MM.1S (cell line): ENCODE data around the gene TMEM245.

Source experiments
- DNase-seq: peaks from one replicate; pipeline ENCODE4 v3.0.0-alpha.2; 2015
- H2AFZ ChIP-seq: fragments of 300-600 bp; sonication (generic); 2 replicates; pipeline ENCODE4 v1.6.0; 2016; ENCODE audit warnings: antibody characterized with exemption, low read length
- H3F3A ChIP-seq: fragments of 300-600 bp; sonication (generic); 2 replicates; pipeline ENCODE4 v1.6.1; 2016; ENCODE audit warnings: mild to moderate bottlenecking, antibody characterized with exemption, low read length, moderate library complexity, mixed read lengths; ENCODE audit not compliant: insufficient read depth
- H3K27ac ChIP-seq: fragments of 300-600 bp; sonication (generic); 2 replicates; pipeline ENCODE4 v1.5.1; 2016; ENCODE audit warnings: mild to moderate bottlenecking, low read length
- H3K27me3 ChIP-seq: fragments of 300-600 bp; sonication (generic); replicated peaks from 2 replicates; pipeline ENCODE4 v1.6.0; 2016; ENCODE audit warnings: low read length; ENCODE audit not compliant: insufficient read depth
- H3K36me3 ChIP-seq: fragments of 300-600 bp; sonication (generic); replicated peaks from 2 replicates; pipeline ENCODE4 v1.6.1; 2016; ENCODE audit warnings: mild to moderate bottlenecking, low read length, mixed read lengths; ENCODE audit not compliant: insufficient read depth
- H3K4me1 ChIP-seq: fragments of 300-600 bp; sonication (generic); 2 replicates; pipeline ENCODE4 v1.6.1; 2016; ENCODE audit warnings: low read length, mixed read lengths
- H3K4me2 ChIP-seq: fragments of 300-600 bp; sonication (generic); 2 replicates; pipeline ENCODE4 v1.6.0; 2016; ENCODE audit warnings: low read depth, low read length
- H3K4me3 ChIP-seq: fragments of 300-600 bp; sonication (generic); 2 replicates; pipeline ENCODE4 v1.5.1; 2016; ENCODE audit warnings: low read length, mixed read lengths
- H3K79me2 ChIP-seq: fragments of 300-600 bp; sonication (generic); 2 replicates; pipeline ENCODE4 v1.6.1; 2016; ENCODE audit warnings: mixed run types, low read length, mixed read lengths
- H3K9ac ChIP-seq: fragments of 300-600 bp; sonication (generic); 2 replicates; pipeline ENCODE4 v1.6.1; 2016; ENCODE audit warnings: low read length, mixed read lengths
- H3K9me2 ChIP-seq: fragments of 300-600 bp; sonication (generic); replicated peaks from 2 replicates; pipeline ENCODE4 v1.6.1; 2016; ENCODE audit warnings: mild to moderate bottlenecking, low read length, mixed read lengths; ENCODE audit not compliant: insufficient read depth
- H3K9me3 ChIP-seq: fragments of 300-600 bp; sonication (generic); replicated peaks from 2 replicates; pipeline ENCODE4 v1.6.1; 2016; ENCODE audit warnings: mild to moderate bottlenecking, low read length, mixed read lengths; ENCODE audit not compliant: insufficient read depth
- H4K20me1 ChIP-seq: fragments of 300-600 bp; sonication (generic); 2 replicates; pipeline ENCODE4 v1.6.1; 2016; ENCODE audit warnings: mild to moderate bottlenecking, low read length, moderate library complexity, mixed read lengths; ENCODE audit not compliant: insufficient read depth
- CTCF ChIP-seq: fragments of 300-600 bp; sonication (generic); IDR thresholded peaks from 2 replicates; pipeline ENCODE4 v1.5.1; 2016; ENCODE audit warnings: antibody characterized with exemption, low read length, mixed read lengths
- EZH2 ChIP-seq: fragments of 300-600 bp; sonication (generic); optimal IDR thresholded peaks from 2 replicates; pipeline ENCODE3; 2017; ENCODE audit warnings: low read depth, mild to moderate bottlenecking, antibody characterized with exemption, low read length, mixed read lengths
- EZH2phosphoT487 ChIP-seq: fragments of 300-600 bp; sonication (generic); IDR thresholded peaks from 2 replicates; pipeline ENCODE4 v1.6.1; 2018; ENCODE audit warnings: antibody characterized with exemption, low read length

TMEM245 gene

GRCh38 chr9:108994695-108995094, 125.1 kb downstream of the TMEM245 start:
- Histone ChIP-seq H3K4me2 (no peak overlapping the region), H3K9ac (no peak overlapping the region), H3K4me1 (no peaks in the 10 kb centered on the region), H4K20me1 (no peaks in the 10 kb centered on the region), H3K9me2 (no peaks in the 10 kb centered on the region), H3K36me3 (no peaks in the 10 kb centered on the region), H3F3A (no peaks in the 10 kb centered on the region), H2AFZ (no peak overlapping the region), H3K27me3 (no peaks in the 10 kb centered on the region), H3K27ac (no peak overlapping the region), H3K4me3 (no peak overlapping the region), H3K9me3 (no peaks in the 10 kb centered on the region), H3K79me2 (peaks cover 45% of the 10 kb centered on the region)
- DNase-seq, result no peak
- TF ChIP-seq EZH2, result no peak
- no peak for TF ChIP-seq CTCF
- no peak for TF ChIP-seq EZH2phosphoT487

- Histone ChIP-seq H3K27ac (no peak overlapping the region), H3K9ac (no peak overlapping the region), H3K79me2 (peaks cover 15% of the 10 kb centered on the region), H3K4me2 (no peak overlapping the region), H3K36me3 (peaks cover 5% of the 10 kb centered on the region; the same call in 1 of the 2 replicates), H4K20me1 (no peaks in the 10 kb centered on the region), H3K4me1 (no peaks in the 10 kb centered on the region), H3F3A (no peaks in the 10 kb centered on the region), H2AFZ (no peak overlapping the region), H3K27me3 (no peaks in the 10 kb centered on the region), H3K4me3 (no peak overlapping the region), H3K9me2 (no peaks in the 10 kb centered on the region), H3K9me3 (no peaks in the 10 kb centered on the region)
- no peak for DNase-seq
- TF ChIP-seq CTCF (no peak), EZH2phosphoT487 (no peak), EZH2 (no peak)
These were observed 128.3 kb downstream of the TMEM245 start for GRCh38 chr9:108991479-108991878.

GRCh38 chr9:108983885-108984284, 135.9 kb downstream of the TMEM245 start:
- Histone ChIP-seq H3K9me2 (no peaks in the 10 kb centered on the region), H3K4me2 (no peak overlapping the region), H3K27me3 (no peaks in the 10 kb centered on the region), H3K79me2 (no peaks in the 10 kb centered on the region), H3K4me1 (no peaks in the 10 kb centered on the region), H3K36me3 (peaks cover under 1% of the 10 kb centered on the region; the same call in 1 of the 2 replicates), H2AFZ (no peak overlapping the region), H3K27ac (no peak overlapping the region), H3F3A (no peaks in the 10 kb centered on the region), H3K9me3 (no peaks in the 10 kb centered on the region), H3K9ac (no peak overlapping the region), H3K4me3 (no peak overlapping the region), H4K20me1 (no peaks in the 10 kb centered on the region)
- DNase-seq, result no peak
- TF ChIP-seq EZH2phosphoT487, result no peak
- TF ChIP-seq EZH2, result no peak
- TF ChIP-seq CTCF, result no peak
